Urinary bladder (tissue), 4 donors: ENCODE results near the gene BACE1. TPM values are rescaled to one million over a fixed set of nuclear protein-coding genes. Genes with fewer than 3 reads are reported as not detected.
"Not testable (repeated sequence)": the region's sequence is repeated elsewhere in the genome, so short reads cannot be mapped to it uniquely, and the experiment has no call there.

Source experiments
- DNase-seq: peaks from one replicate; pipeline ENCODE4 v3.0.0-alpha.2; 2015; ENCODE audit errors: extremely low spot score
- H3K27ac ChIP-seq: one replicate; pipeline ENCODE4 v1.5.1; 2013; ENCODE audit warnings: low read depth, mild to moderate bottlenecking, moderate library complexity
- H3K36me3 ChIP-seq: one replicate; pipeline ENCODE4 v1.6.1; 2013; ENCODE audit warnings: mild to moderate bottlenecking, moderate library complexity; ENCODE audit not compliant: insufficient read depth
- H3K4me1 ChIP-seq: one replicate; pipeline ENCODE4 v1.6.1; 2013; ENCODE audit warnings: mild to moderate bottlenecking, moderate library complexity; ENCODE audit not compliant: insufficient read depth
- H3K4me3 ChIP-seq: one replicate; pipeline ENCODE4 v1.5.1; 2013; ENCODE audit warnings: low read depth, low read length
- WGBS: extraction: QIAGEN DNeasy Blood & Tissue Kit; methylation state at CpG from one replicate; pipeline ENCODE4 v1.1.7; 2013; 5-methylcytosine and 5-hydroxymethylcytosine counted together
- polyA plus RNA-seq: library from polyadenylated mRNA; stranded (reverse); fragments of 200-250 nt; gene quantifications from one replicate; pipeline ENCODE4 v1.2.3, GENCODE V29; 2013
- total RNA-seq: library from RNA; depleted of rRNA; stranded (reverse); fragments of >200 nt; gene quantifications from one replicate; pipeline ENCODE4 v1.2.3, GENCODE V29; 2014
- donor health status: healthy with polysubstance abuse.
- donor health status: healthy.

BACE1 gene
- total and polyA plus RNA-seq, 2 donors = 19.1 to 20.0 TPM

DNA sequence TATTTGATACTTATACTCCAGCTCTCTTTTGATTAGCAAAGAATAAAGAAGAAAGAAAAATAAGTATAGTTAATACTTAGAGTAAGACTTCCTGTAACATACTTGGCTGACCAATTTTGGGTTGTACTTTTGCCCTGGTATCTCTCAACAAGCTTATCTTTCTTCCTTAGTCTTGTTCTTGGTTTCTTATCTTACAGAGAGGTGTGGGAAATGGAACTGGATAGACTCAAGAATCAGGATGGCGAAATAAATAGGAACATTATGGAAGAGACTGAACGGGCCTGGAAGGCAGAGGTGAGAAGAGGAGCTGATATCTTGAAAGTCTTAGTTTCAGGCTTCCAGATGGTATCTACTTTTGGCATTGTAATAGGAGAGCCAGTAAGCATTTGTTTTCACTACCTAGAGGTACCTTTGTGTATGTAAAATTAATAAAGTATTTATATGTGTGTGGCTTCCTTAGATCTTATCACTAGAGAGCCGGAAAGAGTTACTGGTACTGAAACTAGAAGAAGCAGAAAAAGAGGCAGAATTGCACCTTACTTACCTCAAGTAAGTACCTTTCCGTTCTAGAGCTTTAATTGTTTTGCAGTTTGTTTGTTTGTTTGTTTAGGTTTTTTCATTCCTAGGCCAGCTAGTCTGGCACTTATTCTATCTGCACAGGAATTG, 36.2 kb downstream of the BACE1 start:
- Histone ChIP-seq H3K4me3 (no peak overlapping the region), H3K36me3 (no peaks in the 10 kb centered on the region), H3K4me1 (no peaks in the 10 kb centered on the region), H3K27ac (no peak overlapping the region)
- WGBS = 73% methylated on average over 4 of the region's 4 CpGs
- DNase-seq = no peak

DNA sequence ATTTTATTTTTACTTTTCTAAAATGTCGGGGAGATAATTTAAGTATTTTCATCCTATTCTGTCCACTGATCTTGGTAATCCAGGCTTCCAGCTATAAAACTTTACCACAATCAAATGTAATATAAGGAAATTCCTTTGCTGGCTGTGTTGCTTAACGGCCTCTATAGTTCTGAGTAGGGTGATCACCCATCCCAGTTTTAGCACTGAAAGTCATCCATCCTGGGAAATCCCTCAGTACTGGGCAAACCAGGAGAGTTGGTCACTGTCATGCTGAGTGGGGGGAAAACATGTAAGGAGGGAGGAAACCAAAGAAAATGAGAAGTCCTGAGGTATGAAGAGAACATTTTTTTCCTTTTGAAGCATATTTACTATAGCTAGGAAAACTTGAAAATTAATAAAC, 37.7 kb downstream of the BACE1 start:
- Histone ChIP-seq H3K4me3 (no peak overlapping the region), H3K36me3 (no peaks in the 10 kb centered on the region), H3K27ac (no peak overlapping the region), H3K4me1 (no peaks in the 10 kb centered on the region)
- WGBS = 78% methylated on average over 2 of the region's 2 CpGs
- no peak for DNase-seq

DNA sequence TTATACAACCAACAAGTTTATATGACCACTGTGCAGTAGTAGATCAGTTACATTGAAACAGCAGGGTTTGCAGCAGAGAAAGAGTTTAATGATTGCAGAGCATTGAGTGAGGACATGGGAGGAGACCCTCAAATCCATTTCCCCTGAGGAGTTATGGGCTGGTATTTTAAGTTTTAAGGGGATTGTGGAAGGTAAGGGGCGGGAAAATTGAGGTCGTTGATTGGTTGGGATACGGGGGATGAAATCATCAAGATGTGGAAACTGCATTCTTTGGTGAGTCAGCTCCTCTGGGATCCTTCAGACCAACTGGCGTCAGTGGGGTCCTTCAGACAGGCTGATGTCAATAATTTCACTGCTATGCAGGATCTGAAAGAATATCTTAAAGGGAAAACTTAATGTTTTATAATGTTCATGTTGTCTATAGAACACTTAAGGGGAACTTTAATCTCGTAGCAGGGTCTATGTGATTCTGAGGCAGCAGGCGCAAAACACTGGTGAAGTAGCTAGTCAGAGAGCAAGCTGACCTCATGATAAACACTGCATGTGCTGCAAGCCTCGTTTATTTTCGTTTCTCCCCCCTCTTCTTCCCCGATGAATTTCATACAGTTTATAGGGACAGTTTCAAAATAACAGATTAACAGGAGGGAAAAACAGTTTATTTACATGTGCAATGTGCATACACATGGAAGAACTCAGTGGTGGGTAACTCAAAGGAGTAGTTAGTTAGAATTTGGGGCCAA, 42.3 kb downstream of the BACE1 start:
- Histone ChIP-seq H3K4me1 (no peaks in the 10 kb centered on the region), H3K36me3 (no peaks in the 10 kb centered on the region), H3K4me3 (no peak overlapping the region), H3K27ac (no peak overlapping the region)
- 91% methylated on average over 9 of the region's 9 CpGs for WGBS
- no peak for DNase-seq

GRCh38 chr11:117272175-117272574, 43.9 kb downstream of the BACE1 start:
- H3K4me1 ChIP-seq, H3K36me3 ChIP-seq, H3K4me3 ChIP-seq, H3K27ac ChIP-seq, DNase-seq: not testable (repeated sequence)
- WGBS = 97% methylated on average over 5 of the region's 5 CpGs

DNA sequence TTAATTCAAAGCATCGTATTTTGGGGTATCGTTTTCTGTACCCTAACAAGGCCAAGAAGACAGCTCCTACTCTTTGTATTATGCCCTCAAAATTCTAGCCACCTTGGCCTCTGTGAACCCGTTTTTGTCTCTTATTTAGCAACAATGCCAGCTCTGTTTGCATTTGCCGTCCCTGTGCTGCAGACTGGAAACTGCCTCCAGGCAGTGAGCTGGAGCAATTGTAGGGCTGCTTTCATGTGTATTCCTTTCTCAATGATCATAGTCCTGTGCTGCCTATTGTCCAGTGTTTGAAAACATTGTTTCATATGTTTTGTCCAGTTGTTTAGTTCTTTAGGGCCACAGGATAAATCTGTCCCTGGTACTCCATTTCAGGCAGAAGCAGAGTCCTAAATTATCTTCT, 44.8 kb downstream of the BACE1 start:
- no peak overlapping the region for H3K27ac ChIP-seq
- no peaks in the 10 kb centered on the region for H3K4me1 ChIP-seq
- H3K4me3 ChIP-seq = no peak overlapping the region
- no peak for DNase-seq
- WGBS = 95% methylated on average over 4 of the region's 4 CpGs
- no peaks in the 10 kb centered on the region for H3K36me3 ChIP-seq

DNA sequence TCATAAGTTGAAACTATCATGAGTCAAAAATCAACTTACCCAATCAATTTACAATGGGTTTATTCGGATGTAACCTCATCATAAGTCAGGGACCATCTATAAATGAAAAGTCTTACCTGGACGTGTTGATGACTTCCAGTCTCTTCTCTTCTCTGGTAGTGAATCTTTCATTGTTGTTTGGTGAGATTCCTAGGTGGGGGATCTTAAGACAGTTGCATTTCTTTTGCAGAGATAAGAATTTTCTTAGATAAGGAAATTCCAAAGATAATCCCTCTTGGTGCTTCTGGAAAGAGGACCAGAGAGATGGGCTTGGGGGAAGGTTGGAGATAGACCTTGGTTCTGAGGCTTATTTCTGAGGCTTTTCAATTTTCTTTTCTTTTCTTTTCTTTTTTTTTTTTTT, 46.2 kb downstream of the BACE1 start:
- H3K27ac ChIP-seq = no peak overlapping the region
- DNase-seq = no peak
- no peaks in the 10 kb centered on the region for H3K36me3 ChIP-seq
- no peak overlapping the region for H3K4me3 ChIP-seq
- 78% methylated on average over 2 of the region's 2 CpGs for WGBS
- no peaks in the 10 kb centered on the region for H3K4me1 ChIP-seq

GRCh38 chr11:117265745-117266144, 50.3 kb downstream of the BACE1 start:
- H3K36me3 ChIP-seq = no peaks in the 10 kb centered on the region
- H3K4me1 ChIP-seq = no peaks in the 10 kb centered on the region
- no peak overlapping the region for H3K27ac ChIP-seq
- WGBS = 81% methylated on average over 2 of the region's 2 CpGs
- DNase-seq = no peak
- no peak overlapping the region for H3K4me3 ChIP-seq

DNA sequence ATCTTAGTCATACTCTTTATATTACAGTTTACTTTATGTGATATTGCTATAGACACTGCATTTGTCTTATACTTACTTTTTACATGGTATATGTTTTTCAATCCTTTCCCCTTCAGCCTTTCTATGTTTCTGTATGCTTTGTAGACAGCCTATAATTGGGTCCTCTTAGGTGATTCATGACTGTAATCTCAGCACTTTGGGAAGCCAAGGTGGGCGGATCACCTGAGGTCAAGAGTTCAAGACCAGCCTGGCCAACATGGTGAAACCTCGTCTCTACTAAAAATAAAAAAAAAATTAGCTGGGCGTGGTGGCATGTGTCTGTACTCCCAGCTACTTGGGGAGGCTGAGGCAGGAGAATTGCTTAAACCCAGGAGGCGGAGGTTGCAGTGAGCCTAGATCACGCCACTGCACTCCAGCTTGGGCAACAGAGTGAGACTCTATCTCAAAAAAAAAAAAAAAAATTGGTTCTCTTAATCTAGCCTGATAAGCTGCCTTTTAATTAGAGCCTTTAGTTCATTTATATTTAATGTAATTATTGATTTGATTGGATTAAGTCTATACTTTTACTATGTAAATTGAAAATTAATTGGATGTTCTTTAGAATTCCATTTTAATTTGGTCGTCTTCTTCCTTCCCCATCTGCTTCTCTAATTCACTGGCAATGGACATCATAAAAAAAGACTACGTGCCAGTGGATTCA, 51.3 kb downstream of the BACE1 start:
- 97% methylated on average over 7 of the region's 7 CpGs for WGBS
- not testable (repeated sequence) for H3K4me3 ChIP-seq, H3K36me3 ChIP-seq, DNase-seq, H3K4me1 ChIP-seq, H3K27ac ChIP-seq

GRCh38 chr11:117259417-117259816, 56.6 kb downstream of the BACE1 start:
- 55% methylated on average over 1 of the region's 1 CpG for WGBS
- DNase-seq = no peak
- Histone ChIP-seq H3K36me3 (no peaks in the 10 kb centered on the region), H3K4me3 (no peak overlapping the region), H3K27ac (no peak overlapping the region), H3K4me1 (no peaks in the 10 kb centered on the region)

DNA sequence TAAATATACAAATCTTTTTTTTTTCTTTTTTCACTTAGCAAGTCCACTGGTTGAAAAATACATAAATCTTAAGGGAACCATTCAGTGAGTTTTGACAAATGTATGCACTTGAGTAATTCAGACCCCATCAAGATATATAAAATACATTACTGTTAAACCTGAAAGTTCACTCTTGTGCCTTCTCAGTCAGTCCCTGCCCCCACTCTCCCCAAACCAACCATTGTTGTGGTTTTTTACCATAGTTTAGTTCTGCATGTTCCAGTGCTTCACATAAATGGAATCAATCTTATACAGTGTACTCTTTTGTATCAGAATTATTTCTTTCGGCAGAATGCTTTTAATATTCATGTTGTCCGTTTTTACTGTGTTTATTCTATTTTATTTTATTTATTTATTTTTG, 57.5 kb downstream of the BACE1 start:
- no peak overlapping the region for H3K27ac ChIP-seq
- no peaks in the 10 kb centered on the region for H3K36me3 ChIP-seq
- no peak overlapping the region for H3K4me3 ChIP-seq
- H3K4me1 ChIP-seq = no peaks in the 10 kb centered on the region
- no peak for DNase-seq
- WGBS = 86% methylated on average over 2 of the region's 2 CpGs

DNA sequence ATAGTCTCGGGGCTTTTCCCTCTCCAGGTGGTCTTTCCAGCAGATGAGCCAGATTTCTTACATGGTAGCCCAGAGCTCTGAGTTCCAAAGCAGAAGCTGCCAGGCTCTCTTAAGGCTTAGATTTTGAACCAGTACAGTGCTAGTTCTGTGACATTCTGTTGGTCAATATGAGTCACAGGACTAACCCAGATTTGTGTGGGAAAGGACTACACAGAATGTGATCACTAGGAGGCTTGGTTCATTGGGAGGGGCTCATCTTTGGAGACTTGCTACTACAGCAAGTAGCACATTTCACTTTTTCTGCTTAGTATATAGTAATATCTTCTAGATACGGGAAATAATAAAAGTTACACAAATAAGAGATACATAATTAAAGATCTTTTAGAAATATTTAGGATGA, 59.5 kb downstream of the BACE1 start:
- 75% methylated on average over 2 of the region's 2 CpGs for whole genome bisulfite sequencing

GRCh38 chr11:117255966-117256365, 60.1 kb downstream of the BACE1 start:
- Histone ChIP-seq H3K4me3 (no peak overlapping the region), H3K27ac (no peak overlapping the region), H3K36me3 (no peaks in the 10 kb centered on the region), H3K4me1 (no peaks in the 10 kb centered on the region)
- no peak for DNase-seq
- WGBS = 85% methylated on average over 3 of the region's 3 CpGs

More for the DNA sequence above, 59.5 kb downstream of the BACE1 start:
- no peak overlapping the region for H3K4me3 ChIP-seq
- no peaks in the 10 kb centered on the region for H3K36me3 ChIP-seq
- no peak for DNase-seq
- H3K4me1 ChIP-seq = no peaks in the 10 kb centered on the region
- no peak overlapping the region for H3K27ac ChIP-seq

GRCh38 chr11:117251506-117251905, 64.5 kb downstream of the BACE1 start:
- no peak overlapping the region for H3K27ac ChIP-seq
- 86% methylated on average over 10 of the region's 10 CpGs for WGBS
- H3K4me3 ChIP-seq = no peak overlapping the region
- H3K36me3 ChIP-seq = no peaks in the 10 kb centered on the region
- no peaks in the 10 kb centered on the region for H3K4me1 ChIP-seq
- no peak for DNase-seq

GRCh38 chr11:117249571-117249970, 66.5 kb downstream of the BACE1 start:
- no peak overlapping the region for H3K4me3 ChIP-seq
- no peak for DNase-seq
- H3K4me1 ChIP-seq = no peaks in the 10 kb centered on the region
- WGBS = 86% methylated on average over 4 of the region's 4 CpGs
- H3K36me3 ChIP-seq = no peaks in the 10 kb centered on the region
- no peak overlapping the region for H3K27ac ChIP-seq
